Measurements from ENCODE around the gene MCIDAS. TPM values are rescaled to one million over a fixed set of nuclear protein-coding genes. Genes with fewer than 3 reads are reported as not detected.

MCIDAS gene
- total RNA-seq = not detected in 2 replicates

DNA sequence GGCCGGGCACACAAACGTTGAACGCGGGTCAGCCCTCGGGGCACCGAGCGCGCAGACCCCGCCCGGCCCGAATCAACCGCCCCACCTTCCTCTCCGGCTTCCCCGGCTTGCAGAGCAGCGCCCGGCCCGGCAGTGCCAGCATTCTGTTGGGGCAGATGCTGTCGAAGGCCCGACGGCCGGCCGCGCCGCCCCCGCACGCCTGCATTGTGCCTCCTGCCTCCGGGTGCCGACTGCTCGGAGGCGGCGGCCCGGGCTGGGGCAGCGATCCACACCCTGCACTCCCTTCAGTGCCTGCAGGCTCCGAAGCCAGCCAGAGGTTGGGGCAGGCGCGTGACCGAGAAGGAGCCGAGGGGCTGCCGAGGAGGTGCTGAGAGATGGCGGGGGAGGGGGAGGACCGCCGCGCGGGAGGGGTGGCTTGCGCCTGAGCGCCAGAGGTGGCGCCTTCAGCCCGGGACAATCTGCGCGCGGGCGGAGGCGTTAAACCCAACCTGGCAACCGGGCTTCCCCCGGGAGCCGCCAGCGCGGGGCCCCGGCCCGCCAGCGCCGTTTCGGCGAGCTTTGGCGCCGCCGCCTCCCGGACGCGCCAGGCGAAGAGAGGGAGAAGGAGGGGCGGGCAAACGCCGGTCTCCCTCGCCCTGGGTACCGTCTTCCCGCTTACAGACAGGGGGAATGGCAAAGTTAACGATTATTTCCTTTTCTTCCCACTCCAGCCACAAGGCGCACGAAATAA is at the start of gene MCIDAS:
MCIDAS (minus strand) TSS at position 382 of the 730 bp plus-strand sequence; CDS start at position 205, 177 bp downstream.

DNA sequence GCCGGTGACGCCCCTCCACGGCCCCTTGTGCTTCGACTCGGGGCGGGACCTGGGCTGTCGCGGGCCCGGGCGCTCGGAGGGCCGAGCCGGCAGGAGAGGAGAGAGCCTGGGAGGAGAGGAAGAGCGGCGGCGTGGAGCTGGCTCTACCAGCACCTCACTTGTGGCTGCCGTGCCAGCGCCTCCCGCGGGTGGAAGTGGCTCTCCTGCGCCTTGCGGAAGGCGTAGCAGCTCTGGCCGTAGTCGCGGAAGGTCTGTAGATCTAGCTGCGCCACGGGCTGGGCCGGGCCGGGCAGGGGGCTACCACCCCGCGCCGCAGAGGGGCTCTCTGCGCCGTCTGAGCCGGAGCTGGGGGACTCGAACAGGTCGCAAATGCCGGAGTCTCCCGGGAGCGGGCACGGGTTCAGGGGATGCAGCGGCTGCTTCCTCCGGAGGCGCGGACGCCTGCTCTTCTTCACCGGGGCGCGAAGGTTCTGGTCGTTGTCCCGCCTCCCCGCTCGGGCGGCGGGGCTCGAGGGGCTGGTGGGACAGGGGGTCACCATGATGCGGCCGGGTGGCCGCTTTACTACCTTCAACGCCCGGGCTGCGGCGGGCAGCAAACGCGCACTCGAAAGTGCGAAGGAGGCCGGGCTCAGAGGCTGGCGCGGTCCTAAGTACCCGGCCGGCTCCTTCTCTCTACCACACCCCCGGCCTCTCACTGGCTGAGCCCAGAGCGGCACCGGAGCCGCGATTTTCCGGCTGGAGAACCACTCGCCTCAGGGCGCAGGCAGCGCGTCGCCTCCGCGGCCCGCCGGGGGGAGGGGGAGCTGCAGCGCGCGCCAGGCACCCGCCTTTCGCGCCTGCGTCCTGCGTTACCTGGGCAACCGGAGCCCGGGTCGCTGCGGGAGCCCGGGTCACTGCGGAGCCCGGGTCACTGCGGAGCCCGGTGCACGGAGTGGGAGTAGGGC is 6.1 kb upstream of the MCIDAS start, which contains the start of gene CCNO:
CCNO (minus strand) TSS at position 624 of the 944 bp plus-strand sequence; CDS start at position 539, 85 bp downstream.

DNA sequence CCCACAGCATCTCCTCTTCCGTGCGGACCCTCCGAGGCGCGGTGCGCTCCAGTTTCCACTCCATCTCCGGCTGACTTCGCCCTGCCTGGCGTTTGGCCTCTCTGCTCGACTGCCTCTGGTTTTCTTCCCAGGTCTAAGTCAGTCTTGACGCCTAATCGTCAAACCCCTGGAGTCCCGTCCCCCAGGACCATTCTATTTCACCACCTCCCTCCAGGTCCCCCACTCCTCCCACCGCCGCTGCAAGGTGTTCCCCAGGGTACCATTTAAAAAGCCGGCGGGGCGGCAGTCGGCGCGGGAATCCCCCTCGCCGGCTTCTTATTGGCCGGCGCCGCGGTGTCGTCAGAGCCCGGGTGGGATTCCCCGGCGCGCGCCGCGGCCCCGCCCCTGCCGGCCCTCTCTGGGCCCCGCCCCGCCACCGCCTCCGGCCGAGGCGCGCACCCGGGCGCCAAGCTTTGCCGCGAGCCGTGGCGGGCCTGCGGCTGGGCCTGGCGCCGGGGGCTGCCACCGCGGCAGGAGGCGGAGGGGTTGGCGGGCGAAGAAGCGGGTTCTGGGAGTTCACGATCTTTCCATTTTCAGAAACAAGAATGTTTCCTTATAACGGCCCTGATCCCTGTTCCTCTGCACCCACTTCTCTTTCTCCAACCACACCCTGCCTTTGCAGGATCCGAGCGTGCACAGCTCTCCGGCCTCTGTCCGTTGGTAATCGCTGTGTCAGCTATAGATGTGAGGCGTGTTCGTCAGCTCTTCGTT is 54.0 kb downstream of the MCIDAS start, which contains the start of gene CDC20B:
CDC20B (minus strand) TSS at position 241 of the 750 bp plus-strand sequence; CDS start at position 64, 177 bp downstream.

Other genes starting within 250 kb of the MCIDAS start
- 1.3 TPM in 1 of 2 replicates, not detected in the other for gene ESM1, start 241.7 kb downstream of the MCIDAS start, total RNA-seq
- gene GZMK, start 203.1 kb downstream of the MCIDAS start, total RNA-seq = not detected in 2 replicates
- not detected in 2 replicates for gene GZMA, start 124.7 kb downstream of the MCIDAS start, total RNA-seq
- gene GPX8, start 67.1 kb downstream of the MCIDAS start, total RNA-seq = 128 and 138 TPM in 2 replicates
- gene CDC20B, start 54.1 kb downstream of the MCIDAS start, total RNA-seq = not detected in 2 replicates
- not detected in 2 replicates for gene CCNO, start 6.3 kb upstream of the MCIDAS start, total RNA-seq
- 20.9 and 21.5 TPM in 2 replicates for gene DHX29, start 80.4 kb upstream of the MCIDAS start, total RNA-seq
- gene MTREX, start 80.7 kb upstream of the MCIDAS start, total RNA-seq = 61.1 and 66.3 TPM in 2 replicates

All from pericardium fibroblast (primary cell).